Measurements from ENCODE around the gene ATG7. TPM values are rescaled to one million over a fixed set of nuclear protein-coding genes. Genes with fewer than 3 reads are reported as not detected.
A peak's percentile ranks its signal among the peaks of the same experiment; 100 is the strongest.
"Not testable (repeated sequence)": the region's sequence is repeated elsewhere in the genome, so short reads cannot be mapped to it uniquely, and the experiment has no call there.

Gene ATG7
- total RNA-seq, 4 donors from 2014 or later = 45.8 to 85.3 (median 67.3) TPM

DNA sequence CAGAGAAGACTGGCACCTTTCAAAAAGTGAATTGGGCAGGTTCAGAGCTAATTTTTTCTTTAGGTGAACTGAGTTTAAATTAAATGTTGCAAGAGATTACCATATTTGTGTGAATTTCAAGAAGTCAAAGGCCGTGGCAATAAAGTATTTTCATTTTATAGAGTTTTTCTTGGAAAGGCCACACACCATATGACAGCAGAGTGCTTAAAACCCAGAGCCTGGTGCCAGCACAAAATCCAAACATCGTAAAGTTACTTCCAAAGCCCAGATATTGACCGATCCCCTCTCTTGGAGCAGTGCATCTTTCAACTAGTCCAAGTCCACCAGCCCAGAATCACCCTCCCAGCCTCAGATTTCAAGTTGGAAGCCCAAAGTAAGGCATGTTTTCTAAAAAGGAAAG is 207.0 kb downstream of the ATG7 start:
- TF ChIP-seq POLR2A (IDR thresholded peaks at IDR 0.05) = no peak
- TF ChIP-seq, protein P1, sequence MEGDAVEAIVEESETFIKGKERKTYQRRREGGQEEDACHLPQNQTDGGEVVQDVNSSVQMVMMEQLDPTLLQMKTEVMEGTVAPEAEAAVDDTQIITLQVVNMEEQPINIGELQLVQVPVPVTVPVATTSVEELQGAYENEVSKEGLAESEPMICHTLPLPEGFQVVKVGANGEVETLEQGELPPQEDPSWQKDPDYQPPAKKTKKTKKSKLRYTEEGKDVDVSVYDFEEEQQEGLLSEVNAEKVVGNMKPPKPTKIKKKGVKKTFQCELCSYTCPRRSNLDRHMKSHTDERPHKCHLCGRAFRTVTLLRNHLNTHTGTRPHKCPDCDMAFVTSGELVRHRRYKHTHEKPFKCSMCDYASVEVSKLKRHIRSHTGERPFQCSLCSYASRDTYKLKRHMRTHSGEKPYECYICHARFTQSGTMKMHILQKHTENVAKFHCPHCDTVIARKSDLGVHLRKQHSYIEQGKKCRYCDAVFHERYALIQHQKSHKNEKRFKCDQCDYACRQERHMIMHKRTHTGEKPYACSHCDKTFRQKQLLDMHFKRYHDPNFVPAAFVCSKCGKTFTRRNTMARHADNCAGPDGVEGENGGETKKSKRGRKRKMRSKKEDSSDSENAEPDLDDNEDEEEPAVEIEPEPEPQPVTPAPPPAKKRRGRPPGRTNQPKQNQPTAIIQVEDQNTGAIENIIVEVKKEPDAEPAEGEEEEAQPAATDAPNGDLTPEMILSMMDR (IDR thresholded peaks at IDR 0.05) = no peak
- intact Hi-C loops (cut with DNase I) = no loop called here
- no peak for DNase-seq
- Histone ChIP-seq H3K4me1 (peaks cover 0 to 35% of the 10 kb centered on the region in 2 donors), H3K27me3 (no peaks in the 10 kb centered on the region), H3K36me3 (no peaks in the 10 kb centered on the region), H3K27ac (no peak overlapping the region), H3K9me3 (no peaks in the 10 kb centered on the region), H3K4me3 (replicated peaks in 1 of 3) (no peak overlapping the region)
- WGBS, 2 donors = 85 to 86% methylated on average over 3 of the region's 3 CpGs

- peak in 1 of 2 donors; percentile 5 for DNase-seq
- intact Hi-C loops (cut with DNase I) = no loop called here
- H3K36me3 ChIP-seq = no peaks in the 10 kb centered on the region
- peaks cover 0 to 35% of the 10 kb centered on the region in 2 donors for H3K4me1 ChIP-seq
- no peaks in the 10 kb centered on the region for H3K9me3 ChIP-seq
- no peak for TF ChIP-seq POLR2A (IDR thresholded peaks at IDR 0.05)
- TF ChIP-seq, protein P1 (IDR thresholded peaks at IDR 0.05) = no peak
- peak overlapping the region in 1 of 3 donors; percentile 41 for H3K27ac ChIP-seq
- 95 to 97% methylated on average over 7 of the region's 7 CpGs for WGBS, 2 donors
- H3K4me3 ChIP-seq (replicated peaks in 1 of 3) = no peak overlapping the region
- H3K27me3 ChIP-seq = no peaks in the 10 kb centered on the region
These were observed 208.6 kb downstream of the ATG7 start for GRCh38 chr3:11480663-11481298.

GRCh38 chr3:11481556-11481955 is 209.4 kb downstream of the ATG7 start:
- Histone ChIP-seq H3K4me1 (peaks cover 0 to 35% of the 10 kb centered on the region in 2 donors), H3K36me3 (no peaks in the 10 kb centered on the region), H3K27ac (peak overlapping the region in 1 of 3 donors; percentile 41), H3K27me3 (no peaks in the 10 kb centered on the region), H3K4me3 (replicated peaks in 1 of 3) (no peak overlapping the region), H3K9me3 (no peaks in the 10 kb centered on the region)
- intact Hi-C loops (cut with DNase I) = no loop called here
- TF ChIP-seq, protein P1 (IDR thresholded peaks at IDR 0.05) = no peak
- no peak for TF ChIP-seq POLR2A (IDR thresholded peaks at IDR 0.05)
- 29 to 37% methylated on average over 3 of the region's 3 CpGs for WGBS, 2 donors
- DNase-seq = peak; percentile 50 to 54

DNA sequence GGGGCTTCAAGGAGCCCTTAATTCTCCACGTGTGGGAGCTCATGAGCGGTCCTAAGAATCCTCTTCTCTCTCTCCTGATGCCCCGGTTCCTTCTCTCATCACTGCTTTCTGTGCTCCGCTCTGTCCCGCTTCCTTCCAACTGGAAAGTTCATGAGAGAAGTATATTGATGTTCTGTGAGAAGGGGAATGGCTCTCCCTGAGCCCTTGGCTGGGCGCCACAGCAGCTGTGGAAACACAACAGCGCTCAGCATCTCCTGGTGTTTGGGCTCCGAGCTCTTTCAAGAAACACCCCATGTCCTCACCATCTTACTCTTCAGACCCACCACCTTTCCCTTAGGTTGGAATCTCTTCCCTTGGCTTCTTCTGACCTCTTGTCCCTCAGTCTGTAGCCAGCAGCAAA is 209.8 kb downstream of the ATG7 start:
- intact Hi-C loops (cut with DNase I) = no loop called here

GRCh38 chr3:11488356-11488755 is 216.2 kb downstream of the ATG7 start:
- H3K27me3 ChIP-seq; H3K4me3 ChIP-seq (replicated peaks in 1 of 3); intact Hi-C loops (cut with DNase I); H3K27ac ChIP-seq; DNase-seq; H3K9me3 ChIP-seq; H3K4me1 ChIP-seq; H3K36me3 ChIP-seq: not testable (repeated sequence)
- 97 to 98% methylated on average over 7 to 21 of the region's 42 CpGs for WGBS, 2 donors

More for the DNA sequence above, 209.8 kb downstream of the ATG7 start:
- no peaks in the 10 kb centered on the region for H3K36me3 ChIP-seq
- H3K4me3 ChIP-seq (replicated peaks in 1 of 3) = no peak overlapping the region
- DNase-seq = peak; percentile 35
- no peaks in the 10 kb centered on the region for H3K27me3 ChIP-seq
- 76 to 84% methylated on average over 8 of the region's 8 CpGs for WGBS, 2 donors
- peak overlapping the region in 1 of 3 donors; percentile 41 for H3K27ac ChIP-seq
- H3K9me3 ChIP-seq = no peaks in the 10 kb centered on the region
- H3K4me1 ChIP-seq = peaks cover 0 to 35% of the 10 kb centered on the region in 2 donors
- TF ChIP-seq POLR2A (IDR thresholded peaks at IDR 0.05) = no peak
- TF ChIP-seq, protein P1 (IDR thresholded peaks at IDR 0.05) = no peak

Data from thyroid gland (tissue), 4 donors.